NCI-H1092 (cell line): Measurements from ENCODE around the gene KCMF1.
"Not testable (repeated sequence)": the region's sequence is repeated elsewhere in the genome, so short reads cannot be mapped to it uniquely, and the experiment has no call there.

Experiments
- DNase-seq: peaks from one replicate; lab custom pipeline; 2025; lab: John Stamatoyannopoulos, UW

The KCMF1 gene

GRCh38 chr2:84970868-84971509 lies at the start of gene KCMF1:
Gene KCMF1 (plus strand): TSS chr2:84971161. CDS start chr2:84971452, 291 bp downstream.
- DNase-seq = peak; percentile 20

DNA sequence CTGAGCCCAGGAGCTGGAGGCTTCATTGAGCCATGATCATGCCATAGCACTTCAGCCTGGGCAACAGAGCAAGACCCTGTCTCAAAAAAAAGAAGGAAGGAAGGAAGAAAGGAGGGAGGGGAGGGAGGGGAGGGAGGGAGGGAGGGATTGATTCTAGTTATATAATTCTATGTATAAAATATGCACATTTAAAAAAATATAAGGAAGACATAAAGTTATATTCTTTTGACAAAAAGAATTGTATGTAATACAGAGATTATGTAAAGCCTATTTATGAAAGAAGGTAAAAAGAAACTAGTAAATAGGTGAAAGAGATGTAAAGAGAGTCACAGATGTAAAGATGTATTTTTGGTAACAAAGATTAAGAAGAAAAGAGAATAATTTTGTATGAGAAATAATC lies 48.0 kb upstream of the KCMF1 start:
- DNase-seq = no peak

GRCh38 chr2:84924173-84925106 lies 46.5 kb upstream of the KCMF1 start:
- no peak for DNase-seq

DNA sequence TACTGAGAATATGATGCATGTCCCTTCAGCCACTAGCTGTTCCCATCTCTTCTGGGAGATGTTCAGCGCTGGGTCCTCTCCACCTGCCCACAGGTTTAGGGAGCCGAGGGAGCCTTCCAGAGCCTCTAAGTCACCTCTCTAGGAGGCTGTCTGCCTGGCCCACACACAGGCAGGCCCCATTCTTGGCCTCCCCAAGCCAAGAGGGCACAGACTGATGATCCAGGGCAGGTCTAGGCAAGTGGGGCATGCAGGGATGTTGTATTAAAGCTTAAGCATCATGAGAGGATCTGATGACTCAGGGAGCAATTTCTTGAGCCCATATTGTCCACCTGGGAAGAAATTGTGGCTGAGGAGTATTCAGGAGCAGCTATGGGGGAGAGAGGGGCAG lies 45.6 kb upstream of the KCMF1 start:
- DNase-seq = no peak

DNA sequence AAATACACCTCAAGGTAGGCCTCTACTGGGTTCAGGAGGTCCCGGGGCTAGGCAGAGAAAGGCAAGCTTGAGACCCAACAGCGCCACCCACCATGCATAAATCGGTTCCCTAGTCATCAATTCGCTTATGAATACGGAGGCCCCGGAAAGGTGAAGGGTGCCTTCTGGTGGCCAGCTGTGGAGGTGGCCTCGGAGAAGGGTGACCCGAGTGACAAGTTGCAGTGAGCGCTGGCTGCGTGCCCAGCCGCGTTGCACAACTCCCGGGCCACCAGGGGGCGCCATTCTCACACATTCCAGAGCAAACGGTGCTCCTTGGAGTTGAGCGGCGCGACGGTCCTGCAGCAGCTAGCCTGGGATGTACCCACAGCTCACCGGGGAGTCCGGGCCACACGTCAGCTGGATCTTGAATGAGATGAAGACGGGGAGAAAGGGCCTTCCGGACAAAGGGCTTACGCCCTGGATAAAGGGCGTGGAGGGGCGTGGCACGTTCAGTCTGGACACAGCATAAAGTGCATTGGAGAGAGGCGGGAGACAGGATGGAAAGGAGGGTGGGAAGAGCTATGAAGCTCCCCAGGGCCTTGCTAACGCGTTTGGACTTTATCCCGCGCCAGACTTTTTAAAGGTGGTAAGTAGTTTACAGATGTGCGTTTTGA lies 45.1 kb upstream of the KCMF1 start:
- DNase-seq = peak; percentile 62

DNA sequence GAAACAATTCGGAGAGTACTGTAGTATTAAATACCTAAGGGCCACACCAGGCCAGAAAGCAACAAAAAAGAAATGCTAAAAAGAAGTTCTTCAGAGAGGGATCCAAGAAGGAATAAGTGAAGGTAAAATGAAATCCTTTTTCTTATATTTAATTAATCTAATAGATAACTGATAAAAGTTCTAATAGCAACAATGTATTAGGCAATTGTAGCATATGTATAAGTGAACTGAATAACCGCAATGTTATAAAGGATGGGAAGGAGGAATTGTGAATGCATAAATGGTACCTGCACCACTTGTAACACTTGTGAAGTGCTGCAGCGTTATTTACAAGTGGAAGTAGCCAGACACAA lies 43.7 kb upstream of the KCMF1 start:
- no peak for DNase-seq

- no peak for DNase-seq
These were observed 39.6 kb upstream of the KCMF1 start for GRCh38 chr2:84931384-84931821.

- no peak for DNase-seq
These were observed 32.6 kb upstream of the KCMF1 start for GRCh38 chr2:84938194-84938879.

DNA sequence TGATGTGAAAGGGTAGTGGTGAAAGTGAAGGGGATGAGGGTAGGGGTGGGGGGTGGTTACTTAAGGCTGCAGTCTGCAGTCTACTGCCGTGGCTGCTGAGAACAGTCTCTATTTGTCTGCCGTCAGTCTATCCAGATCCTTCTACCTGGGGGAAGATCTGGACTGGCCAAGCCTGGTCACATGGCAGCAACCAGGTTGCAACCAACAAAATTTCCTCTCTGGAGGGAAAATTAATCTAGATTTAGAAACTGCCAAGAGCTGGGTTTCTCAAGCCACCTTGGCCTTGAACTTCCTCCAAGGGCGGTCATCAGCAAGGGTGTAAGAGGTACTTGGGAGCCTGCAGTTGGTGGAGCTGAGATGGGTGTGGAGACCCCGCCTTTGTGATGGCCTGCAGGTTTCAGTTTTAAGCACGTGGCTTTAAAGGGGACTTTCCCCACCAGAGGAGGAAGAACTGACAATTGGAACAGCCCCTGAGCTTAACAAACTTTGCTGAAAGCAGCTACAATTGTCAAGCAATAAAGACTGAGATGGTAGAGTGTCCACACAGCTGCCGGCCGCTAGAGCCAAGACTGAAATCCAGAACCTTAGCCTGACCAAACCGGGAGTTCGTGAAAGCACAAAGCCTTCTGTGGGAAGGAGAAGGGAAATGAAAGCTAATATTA lies 31.4 kb upstream of the KCMF1 start:
- DNase-seq = no peak

DNA sequence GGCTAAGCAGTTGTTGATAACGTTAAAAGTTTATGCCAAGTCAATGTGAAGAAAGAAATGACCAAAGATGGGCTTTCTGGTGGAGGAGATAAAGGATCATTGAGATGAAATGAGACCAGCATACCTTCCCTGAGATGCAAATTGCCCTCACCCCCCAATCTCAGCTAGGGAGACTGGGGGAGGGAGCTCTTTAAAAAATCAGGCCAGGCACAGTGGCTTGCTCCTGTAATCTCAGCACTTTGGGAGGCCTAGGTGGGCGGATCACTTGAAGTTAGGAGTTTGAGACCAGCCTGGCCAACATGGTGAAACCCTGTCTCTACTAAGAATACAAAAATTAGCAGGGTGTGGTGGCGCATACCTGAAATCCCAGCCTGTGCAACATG lies 30.9 kb upstream of the KCMF1 start:
- DNase-seq = no peak

- no peak for DNase-seq
These were observed 30.0 kb upstream of the KCMF1 start for GRCh38 chr2:84940831-84941412.

GRCh38 chr2:84942166-84942565 lies 28.8 kb upstream of the KCMF1 start:
- DNase-seq = no peak

DNA sequence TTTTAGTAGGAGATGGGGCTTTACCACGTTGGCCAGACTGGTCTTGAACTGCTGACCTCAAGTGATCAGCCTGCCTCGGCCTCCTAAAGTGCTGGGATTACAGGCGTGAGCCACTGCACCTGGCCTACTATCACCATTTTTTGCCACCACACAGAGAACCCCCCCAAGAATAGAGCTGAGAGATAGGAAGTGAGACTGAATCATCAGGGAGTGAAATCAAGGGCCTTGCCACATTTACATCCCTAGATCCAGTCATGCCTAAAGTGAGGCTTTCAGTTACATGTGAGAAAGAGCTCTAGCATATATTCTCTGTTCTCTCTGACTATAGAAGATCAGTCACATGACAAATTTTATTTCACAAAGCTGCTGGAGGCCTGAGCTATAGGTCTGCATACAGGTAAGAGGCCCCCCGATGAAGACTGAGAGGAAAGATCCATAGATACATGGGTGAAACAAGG lies 28.0 kb upstream of the KCMF1 start:
- DNase-seq = no peak

DNA sequence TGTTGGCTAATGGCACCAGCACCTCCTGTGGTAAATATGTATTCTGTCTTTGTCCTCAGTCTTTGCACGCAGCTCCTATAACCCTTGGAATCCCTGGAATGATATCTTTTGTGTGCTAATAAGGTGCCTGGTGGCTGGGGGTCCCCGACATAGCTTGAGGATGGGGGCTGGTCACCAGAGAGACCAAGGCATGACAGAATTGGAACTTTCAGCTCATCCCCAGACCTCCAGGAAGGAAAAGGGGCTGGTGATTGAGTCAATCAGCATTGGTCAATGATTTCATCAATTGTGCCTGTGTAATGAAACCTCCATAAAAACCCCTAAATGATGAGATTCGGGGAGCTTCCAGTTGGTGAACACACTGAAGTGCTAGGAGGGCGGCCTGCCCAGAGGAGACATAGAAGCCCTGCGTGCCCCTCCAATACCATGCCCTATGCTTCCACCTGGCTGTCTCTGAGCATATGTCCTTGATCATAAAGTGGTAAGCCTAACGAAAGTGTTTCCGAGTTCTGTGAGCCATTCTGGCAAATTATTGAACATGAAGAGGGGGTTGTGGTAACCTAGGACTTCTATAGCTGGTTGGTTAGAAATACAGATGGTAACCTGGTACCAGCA lies 26.6 kb upstream of the KCMF1 start:
- DNase-seq = no peak

GRCh38 chr2:84945838-84946203 lies 25.1 kb upstream of the KCMF1 start:
- DNase-seq = not testable (repeated sequence)

- DNase-seq = no peak
These were observed 24.6 kb upstream of the KCMF1 start for GRCh38 chr2:84946204-84947009.

DNA sequence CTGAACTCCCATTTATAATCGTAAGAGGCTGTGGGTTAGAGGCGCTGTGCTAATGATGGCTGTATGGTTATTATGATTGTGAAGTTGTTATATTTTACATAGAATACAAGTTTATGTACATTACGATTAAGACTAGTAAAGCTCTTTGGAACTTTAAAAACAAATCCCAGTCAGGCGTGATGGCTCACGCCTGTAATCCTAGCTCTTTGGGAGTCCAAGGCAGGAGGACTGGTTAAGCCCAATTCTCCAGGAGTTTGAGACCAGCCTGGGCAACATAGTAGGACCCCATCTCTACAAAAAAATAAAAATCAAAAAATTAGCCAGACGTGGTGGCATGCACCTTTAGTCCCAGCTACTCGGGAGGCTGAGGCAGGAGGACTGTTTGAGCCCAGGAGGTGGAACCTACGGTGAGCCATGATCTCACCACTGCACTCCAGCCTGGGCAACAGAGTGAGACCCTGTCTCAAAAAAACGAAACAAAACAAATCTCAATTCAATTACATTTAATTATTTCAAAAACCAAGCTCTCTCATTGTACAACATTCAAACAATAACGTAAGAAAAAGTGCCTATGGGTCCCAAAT lies 23.9 kb upstream of the KCMF1 start:
- DNase-seq = no peak

DNA sequence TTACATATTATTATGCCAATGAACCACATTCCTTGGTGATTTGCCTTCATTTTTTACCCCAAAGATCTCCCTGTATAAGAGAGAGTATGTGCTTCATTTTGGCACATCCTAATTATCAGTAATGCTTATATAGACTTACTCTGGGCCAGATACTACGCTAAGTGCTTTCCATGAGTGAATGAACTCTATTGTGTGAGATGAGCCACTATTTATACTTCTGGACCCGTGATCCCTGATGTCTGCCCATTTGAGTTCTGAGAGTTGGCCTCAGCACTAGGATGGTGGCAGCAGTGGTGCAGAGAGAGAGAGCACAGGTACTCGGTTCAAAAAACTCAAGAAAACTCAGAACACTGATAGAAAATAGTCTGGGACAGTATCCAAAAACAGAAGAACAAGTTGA lies 17.4 kb upstream of the KCMF1 start:
- no peak for DNase-seq

- DNase-seq = no peak
These were observed 16.6 kb upstream of the KCMF1 start for GRCh38 chr2:84954329-84954728.
